GM12864 (cell line): ENCODE measurements around the gene SEC61A2.
"Not testable (repeated sequence)": the region's sequence is repeated elsewhere in the genome, so short reads cannot be mapped to it uniquely, and the experiment has no call there.

Source experiments
- DNase-seq: peaks from one replicate; pipeline ENCODE4 v3.0.0-alpha.2; 2011; ENCODE audit warnings: low read depth
- H3K4me3 ChIP-seq: 2 replicates; pipeline ENCODE4 v1.5.1; 2011; ENCODE audit warnings: mild to moderate bottlenecking, low read depth, low read length, control low read depth
- CTCF ChIP-seq: IDR thresholded peaks from 2 replicates; pipeline ENCODE4 v1.5.1; 2011; ENCODE audit warnings: low read depth, mild to moderate bottlenecking, moderate library complexity, low read length, control low read depth, inconsistent platforms; ENCODE audit errors: missing control alignments

SEC61A2 gene

GRCh38 chr10:12165999-12166775, 36.7 kb downstream of the SEC61A2 start:
- no peak for DNase-seq
- no peak for TF ChIP-seq CTCF
- no peak overlapping the region for H3K4me3 ChIP-seq

- not testable (repeated sequence) for DNase-seq
These were observed 42.0 kb downstream of the SEC61A2 start for GRCh38 chr10:12171512-12171911.

GRCh38 chr10:12177642-12178041, 48.2 kb downstream of the SEC61A2 start:
- TF ChIP-seq CTCF = no peak
- no peak overlapping the region for H3K4me3 ChIP-seq
- no peak for DNase-seq

More at GRCh38 chr10:12171512-12171911, 42.0 kb downstream of the SEC61A2 start:
- not testable (repeated sequence) for H3K4me3 ChIP-seq

GRCh38 chr10:12179606-12180170, 50.2 kb downstream of the SEC61A2 start:
- DNase-seq = no peak
- H3K4me3 ChIP-seq = no peak overlapping the region
- no peak for TF ChIP-seq CTCF

- DNase-seq = no peak
- no peak for TF ChIP-seq CTCF
- no peak overlapping the region for H3K4me3 ChIP-seq
These were observed 50.9 kb downstream of the SEC61A2 start for GRCh38 chr10:12180221-12180974.

- no peak for DNase-seq
- no peak overlapping the region for H3K4me3 ChIP-seq
- no peak for TF ChIP-seq CTCF
These were observed 51.7 kb downstream of the SEC61A2 start for GRCh38 chr10:12181065-12181775.

GRCh38 chr10:12184165-12184564, 54.7 kb downstream of the SEC61A2 start:
- TF ChIP-seq CTCF = no peak
- DNase-seq = no peak
- no peak overlapping the region for H3K4me3 ChIP-seq
